K562 (cell line): Measurements from ENCODE around the gene KDM2B.

Source experiments
- BRD4 ChIP-seq: fragments of 200-600 bp; sonication (generic); IDR thresholded peaks from 2 replicates; pipeline ENCODE4 v1.6.1; 2017; ENCODE audit warnings: inconsistent platforms
- HDAC2 ChIP-seq: fragments of 450-650 bp; IDR thresholded peaks from 2 replicates; pipeline ENCODE4 v1.6.1; 2016; ENCODE audit warnings: mild to moderate bottlenecking
- NFRKB ChIP-seq: fragments of 450-650 bp; IDR thresholded peaks from 2 replicates; pipeline ENCODE4 v1.6.1; 2016; ENCODE audit warnings: low read depth
- POLR2A ChIP-seq: fragments of 450-650 bp; conservative IDR thresholded peaks from 2 replicates; pipeline ENCODE4 v1.6.1; 2016
- STAG1 ChIP-seq: sonication (generic); formaldehyde crosslinking; IDR thresholded peaks from 2 replicates; pipeline ENCODE4 v1.5.0; 2020; ENCODE audit warnings: missing genetic modification reagents, borderline replicate concordance
- TCF7 ChIP-seq: sonication (generic); IDR thresholded peaks from 2 replicates; pipeline ENCODE4 v1.6.1; 2016; ENCODE audit warnings: antibody characterized with exemption, borderline replicate concordance
- ZFPM2 ChIP-seq: fragments of 250-450 bp; sonication (Bioruptor Pico); IDR thresholded peaks from 2 replicates; pipeline ENCODE4 v1.5.1; 2022; ENCODE audit warnings: mild to moderate bottlenecking
- ZNF644 ChIP-seq: fragments of 200-800 bp; sonication (Bioruptor generic); IDR thresholded peaks from 2 replicates; pipeline ENCODE4 v1.6.1; 2016; ENCODE audit warnings: low read depth, missing genetic modification characterization, missing compliant biosample characterization
- TF ChIP-seq, protein P1 (sequence below): sonication (generic); formaldehyde crosslinking; IDR thresholded peaks from 2 replicates; pipeline ENCODE4 v1.5.0; 2020; ENCODE audit warnings: missing genetic modification reagents
- TF ChIP-seq, protein P2 (sequence below): fragments of 250-450 bp; sonication (Bioruptor Pico); IDR thresholded peaks from 2 replicates; pipeline ENCODE4 v1.5.0; 2020; ENCODE audit warnings: mild to moderate bottlenecking, borderline replicate concordance
- TF ChIP-seq, protein P3 (sequence below): fragments of 250-450 bp; sonication (Bioruptor Pico); IDR thresholded peaks from 2 replicates; pipeline ENCODE4 v1.5.0; 2021; ENCODE audit warnings: mild to moderate bottlenecking, borderline replicate concordance

DNA sequence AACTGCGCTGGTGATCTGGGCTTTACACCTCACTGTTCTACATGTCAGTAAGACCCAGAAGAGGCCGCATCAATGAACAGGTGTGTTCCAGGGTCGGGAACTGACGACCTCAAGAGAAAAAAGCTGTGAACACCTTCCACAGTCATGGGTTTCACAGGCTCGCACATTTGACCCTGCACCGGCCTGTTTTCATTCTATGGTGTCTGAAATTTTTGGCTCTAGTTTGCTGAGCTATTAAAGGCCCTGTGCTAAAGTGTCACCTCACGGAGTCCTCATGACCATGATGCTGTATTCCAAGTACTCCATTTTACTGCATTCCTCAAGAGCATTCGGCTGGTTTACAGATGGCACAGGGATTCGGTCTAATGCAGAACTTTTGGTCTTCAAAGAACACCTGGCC lies 78.9 kb downstream of the KDM2B start:
- TF ChIP-seq HDAC2 (no peak), ZNF644 (tag) (no peak), BRD4 (no peak), TCF7 (no peak), NFRKB (no peak), STAG1 (CRISPR knock-in tag) (no peak), POLR2A (no peak), ZFPM2 (CRISPR knock-in tag) (no peak)
- TF ChIP-seq, protein P1, sequence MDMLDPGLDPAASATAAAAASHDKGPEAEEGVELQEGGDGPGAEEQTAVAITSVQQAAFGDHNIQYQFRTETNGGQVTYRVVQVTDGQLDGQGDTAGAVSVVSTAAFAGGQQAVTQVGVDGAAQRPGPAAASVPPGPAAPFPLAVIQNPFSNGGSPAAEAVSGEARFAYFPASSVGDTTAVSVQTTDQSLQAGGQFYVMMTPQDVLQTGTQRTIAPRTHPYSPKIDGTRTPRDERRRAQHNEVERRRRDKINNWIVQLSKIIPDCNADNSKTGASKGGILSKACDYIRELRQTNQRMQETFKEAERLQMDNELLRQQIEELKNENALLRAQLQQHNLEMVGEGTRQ (CRISPR knock-in tag) = no peak
- TF ChIP-seq, protein P2, sequence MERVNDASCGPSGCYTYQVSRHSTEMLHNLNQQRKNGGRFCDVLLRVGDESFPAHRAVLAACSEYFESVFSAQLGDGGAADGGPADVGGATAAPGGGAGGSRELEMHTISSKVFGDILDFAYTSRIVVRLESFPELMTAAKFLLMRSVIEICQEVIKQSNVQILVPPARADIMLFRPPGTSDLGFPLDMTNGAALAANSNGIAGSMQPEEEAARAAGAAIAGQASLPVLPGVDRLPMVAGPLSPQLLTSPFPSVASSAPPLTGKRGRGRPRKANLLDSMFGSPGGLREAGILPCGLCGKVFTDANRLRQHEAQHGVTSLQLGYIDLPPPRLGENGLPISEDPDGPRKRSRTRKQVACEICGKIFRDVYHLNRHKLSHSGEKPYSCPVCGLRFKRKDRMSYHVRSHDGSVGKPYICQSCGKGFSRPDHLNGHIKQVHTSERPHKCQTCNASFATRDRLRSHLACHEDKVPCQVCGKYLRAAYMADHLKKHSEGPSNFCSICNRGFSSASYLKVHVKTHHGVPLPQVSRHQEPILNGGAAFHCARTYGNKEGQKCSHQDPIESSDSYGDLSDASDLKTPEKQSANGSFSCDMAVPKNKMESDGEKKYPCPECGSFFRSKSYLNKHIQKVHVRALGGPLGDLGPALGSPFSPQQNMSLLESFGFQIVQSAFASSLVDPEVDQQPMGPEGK (CRISPR knock-in tag) = no peak
- TF ChIP-seq, protein P3, sequence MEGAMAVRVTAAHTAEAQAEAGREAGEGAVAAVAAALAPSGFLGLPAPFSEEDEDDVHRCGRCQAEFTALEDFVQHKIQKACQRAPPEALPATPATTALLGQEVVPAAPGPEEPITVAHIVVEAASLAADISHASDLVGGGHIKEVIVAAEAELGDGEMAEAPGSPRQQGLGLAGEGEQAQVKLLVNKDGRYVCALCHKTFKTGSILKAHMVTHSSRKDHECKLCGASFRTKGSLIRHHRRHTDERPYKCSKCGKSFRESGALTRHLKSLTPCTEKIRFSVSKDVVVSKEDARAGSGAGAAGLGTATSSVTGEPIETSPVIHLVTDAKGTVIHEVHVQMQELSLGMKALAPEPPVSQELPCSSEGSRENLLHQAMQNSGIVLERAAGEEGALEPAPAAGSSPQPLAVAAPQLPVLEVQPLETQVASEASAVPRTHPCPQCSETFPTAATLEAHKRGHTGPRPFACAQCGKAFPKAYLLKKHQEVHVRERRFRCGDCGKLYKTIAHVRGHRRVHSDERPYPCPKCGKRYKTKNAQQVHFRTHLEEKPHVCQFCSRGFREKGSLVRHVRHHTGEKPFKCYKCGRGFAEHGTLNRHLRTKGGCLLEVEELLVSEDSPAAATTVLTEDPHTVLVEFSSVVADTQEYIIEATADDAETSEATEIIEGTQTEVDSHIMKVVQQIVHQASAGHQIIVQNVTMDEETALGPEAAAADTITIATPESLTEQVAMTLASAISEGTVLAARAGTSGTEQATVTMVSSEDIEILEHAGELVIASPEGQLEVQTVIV (CRISPR knock-in tag) = no peak
